H9 (cell line): Measurements from ENCODE around the gene SUPT20H. TPM values are rescaled to one million over a fixed set of nuclear protein-coding genes. Genes with fewer than 3 reads are reported as not detected.

Source experiments
- DNase-seq: peaks from one replicate; pipeline ENCODE4 v3.0.0-alpha.2; 2017
- H2AFZ ChIP-seq: one replicate; pipeline ENCODE4 v1.6.1; 2013; ENCODE audit warnings: mild to moderate bottlenecking, low read length, control low read depth, moderate library complexity
- H2AK5ac ChIP-seq: 2 replicates; pipeline ENCODE4 v1.6.1; 2013; ENCODE audit warnings: low read length, control low read depth, mixed read lengths; ENCODE audit not compliant: insufficient read length
- H2BK120ac ChIP-seq: one replicate; pipeline ENCODE4 v1.6.1; 2013; ENCODE audit warnings: low read depth, mild to moderate bottlenecking, low read length, control low read depth, inconsistent platforms; ENCODE audit not compliant: poor library complexity, severe bottlenecking
- H2BK12ac ChIP-seq: 2 replicates; pipeline ENCODE4 v1.6.1; 2013; ENCODE audit warnings: low read length, control low read depth, mixed read lengths, low read depth; ENCODE audit not compliant: insufficient read length
- H2BK15ac ChIP-seq: 2 replicates; pipeline ENCODE4 v1.6.1; 2013; ENCODE audit warnings: low read depth, low read length, control low read depth
- H2BK20ac ChIP-seq: one replicate; pipeline ENCODE4 v1.6.1; 2013; ENCODE audit warnings: low read depth, mild to moderate bottlenecking, low read length, control low read depth, inconsistent platforms; ENCODE audit not compliant: poor library complexity, severe bottlenecking
- H2BK5ac ChIP-seq: 2 replicates; pipeline ENCODE4 v1.6.1; 2013; ENCODE audit warnings: low read length, control low read depth, mixed read lengths; ENCODE audit not compliant: insufficient read length
- H3K14ac ChIP-seq: 2 replicates; pipeline ENCODE4 v1.6.1; 2013; ENCODE audit warnings: low read length, control low read depth; ENCODE audit not compliant: insufficient read depth
- H3K18ac ChIP-seq: 2 replicates; pipeline ENCODE4 v1.6.1; 2013; ENCODE audit warnings: low read depth, mild to moderate bottlenecking, mixed read lengths, low read length, control low read depth; ENCODE audit not compliant: insufficient read length
- H3K23ac ChIP-seq: 2 replicates; pipeline ENCODE4 v1.6.1; 2013; ENCODE audit warnings: low read length, control low read depth, mixed read lengths, low read depth; ENCODE audit not compliant: insufficient read length
- H3K23me2 ChIP-seq: 2 replicates; pipeline ENCODE4 v1.6.1; 2013; ENCODE audit warnings: low read depth, mild to moderate bottlenecking, mixed read lengths, low read length, control low read depth; ENCODE audit not compliant: insufficient read length, poor library complexity, severe bottlenecking
- H3K27ac ChIP-seq: 2 replicates; pipeline ENCODE4 v1.5.1; 2013; ENCODE audit warnings: low read length, control low read depth, mixed read lengths, low read depth; ENCODE audit not compliant: insufficient read length
- H3K27me3 ChIP-seq: 2 replicates; pipeline ENCODE4 v1.6.1; 2013; ENCODE audit warnings: low read length, control low read depth, inconsistent platforms; ENCODE audit not compliant: insufficient read depth
- H3K4ac ChIP-seq: 2 replicates; pipeline ENCODE4 v1.6.1; 2013; ENCODE audit warnings: low read depth, mild to moderate bottlenecking, control low read depth, inconsistent platforms, low read length, moderate library complexity
- H3K4me1 ChIP-seq: 2 replicates; pipeline ENCODE4 v1.6.1; 2013; ENCODE audit warnings: low read length, control low read depth, inconsistent platforms; ENCODE audit not compliant: insufficient read depth
- H3K4me2 ChIP-seq: 2 replicates; pipeline ENCODE4 v1.6.1; 2013; ENCODE audit warnings: low read length, control low read depth, mixed read lengths; ENCODE audit not compliant: insufficient read length, insufficient read depth
- H3K56ac ChIP-seq: 2 replicates; pipeline ENCODE4 v1.6.1; 2013; ENCODE audit warnings: low read depth, mild to moderate bottlenecking, mixed read lengths, low read length, control low read depth; ENCODE audit not compliant: insufficient read length
- H3K79me1 ChIP-seq: 2 replicates; pipeline ENCODE4 v1.6.1; 2013; ENCODE audit warnings: low read depth, mild to moderate bottlenecking, moderate library complexity, low read length, control low read depth, inconsistent platforms; ENCODE audit not compliant: insufficient read depth, poor library complexity, severe bottlenecking
- H3K79me2 ChIP-seq: 2 replicates; pipeline ENCODE4 v1.6.1; 2013; ENCODE audit warnings: low read length, control low read depth, inconsistent platforms; ENCODE audit not compliant: insufficient read depth
- H3K9ac ChIP-seq: 2 replicates; pipeline ENCODE4 v1.6.1; 2013; ENCODE audit warnings: low read length, control low read depth, mixed read lengths; ENCODE audit not compliant: insufficient read length; ENCODE audit errors: extremely low read depth
- H3K9me3 ChIP-seq: one replicate; pipeline ENCODE4 v1.6.1; 2013; ENCODE audit warnings: low read depth, low read length, inconsistent platforms; ENCODE audit not compliant: control insufficient read depth
- H3T11ph ChIP-seq: one replicate; pipeline ENCODE4 v1.6.1; 2013; ENCODE audit warnings: mild to moderate bottlenecking, low read length, control low read depth, inconsistent platforms
- H4K20me1 ChIP-seq: one replicate; pipeline ENCODE4 v1.6.1; 2013; ENCODE audit not compliant: control insufficient read depth, insufficient read length, insufficient read depth
- H4K5ac ChIP-seq: 2 replicates; pipeline ENCODE4 v1.6.1; 2013; ENCODE audit warnings: low read depth, mild to moderate bottlenecking, mixed read lengths, low read length, control low read depth; ENCODE audit not compliant: insufficient read length
- H4K8ac ChIP-seq: replicated peaks from 2 replicates; pipeline ENCODE4 v1.6.1; 2013; ENCODE audit warnings: low read length, control low read depth, mixed read lengths, low read depth; ENCODE audit not compliant: insufficient read length
- H4K91ac ChIP-seq: 2 replicates; pipeline ENCODE4 v1.6.1; 2013; ENCODE audit warnings: low read depth, mild to moderate bottlenecking, moderate library complexity, mixed read lengths, low read length, control low read depth; ENCODE audit not compliant: insufficient read length
- H3K27ac Mint-ChIP-seq, 3 experiments: 2 replicates in 2 of 3; 3 replicates in 1 of 3; pipeline ENCODE4 v1.8.0; 2020 to 2021; ENCODE audit warnings: mixed read lengths in 3 of 3, mild to moderate bottlenecking in 1 of 3, moderate library complexity in 1 of 3
- H3K27me3 Mint-ChIP-seq: 2 replicates; pipeline ENCODE4 v1.8.0; 2021; ENCODE audit warnings: low read depth, mild to moderate bottlenecking, moderate library complexity, mixed read lengths
- H3K36me3 Mint-ChIP-seq, 3 experiments: 2 replicates in 2 of 3; 3 replicates in 1 of 3; pipeline ENCODE4 v1.8.0; 2020 to 2021; ENCODE audit warnings: low read depth in 3 of 3, mixed read lengths in 3 of 3; ENCODE audit not compliant: insufficient read depth in 1 of 3
- H3K4me1 Mint-ChIP-seq, 2 experiments: 2 replicates each; pipeline ENCODE4 v1.8.0; 2020; ENCODE audit warnings: mixed read lengths in 2 of 2
- H3K4me3 Mint-ChIP-seq, 2 experiments: 2 replicates in 1 of 2; 3 replicates in 1 of 2; pipeline ENCODE4 v1.8.0; 2020 to 2021; ENCODE audit warnings: mild to moderate bottlenecking in 2 of 2, mixed read lengths in 2 of 2, moderate library complexity in 1 of 2
- H3K9me3 Mint-ChIP-seq, 2 experiments: 2 replicates in 1 of 2; 3 replicates in 1 of 2; pipeline ENCODE4 v1.8.0; 2020; ENCODE audit warnings: mild to moderate bottlenecking in 2 of 2, mixed read lengths in 2 of 2, moderate library complexity in 1 of 2
- WGBS: extraction: QIAGEN DNeasy Blood & Tissue Kit; methylation state at CpG from one replicate; pipeline ENCODE4 v1.1.7; 2013; ENCODE audit warnings: missing lambda C conversion rate, low lambda C conversion rate, mixed read lengths; ENCODE audit not compliant: insufficient read length; ENCODE audit errors: extremely low coverage; 5-methylcytosine and 5-hydroxymethylcytosine counted together
- total RNA-seq: library from RNA; stranded (reverse); gene quantifications from 2 replicates; pipeline ENCODE4 v1.2.1, GENCODE V29; 2021
- TF ChIP-seq, protein P1 (sequence below): fragments of 200-600 bp; sonication (generic); conservative IDR thresholded peaks from 3 replicates; pipeline ENCODE4 v1.8.0; 2021; ENCODE audit warnings: antibody characterized with exemption, mild to moderate bottlenecking

SUPT20H gene
- total RNA-seq, 1 experiment from 2014 or later: 59.5 TPM

DNA sequence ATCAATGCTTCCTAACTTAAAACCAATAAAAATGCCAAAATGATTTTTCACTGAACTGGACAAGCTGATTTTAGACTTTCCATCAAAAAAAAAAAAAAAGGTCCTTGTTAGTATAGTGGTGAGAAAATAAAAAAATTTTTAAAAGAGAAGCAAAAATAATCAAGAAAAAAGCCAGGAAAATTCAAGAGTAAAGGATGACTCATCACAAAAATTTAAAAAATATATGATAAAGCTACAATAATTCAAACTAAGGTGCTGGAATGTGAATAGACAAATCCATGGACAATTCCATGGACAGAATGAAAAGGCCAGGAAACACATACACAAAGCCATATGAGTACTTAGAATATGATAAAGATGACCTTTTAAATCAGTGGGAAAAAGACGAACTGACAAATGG, 86.5 kb downstream of the SUPT20H start:
- no peaks in the 10 kb centered on the region for H3K4me1 Mint-ChIP-seq
- Histone ChIP-seq H2BK12ac (no peak overlapping the region), H2BK20ac (no peak overlapping the region), H2BK15ac (no peak overlapping the region), H3K4ac (no peak overlapping the region), H3K79me1 (no peaks in the 10 kb centered on the region), H3T11ph (no peak overlapping the region), H4K8ac (no peak overlapping the region), H2AFZ (no peak overlapping the region), H3K23ac (no peak overlapping the region), H2BK5ac (no peak overlapping the region), H3K14ac (no peak overlapping the region), H3K4me1 (no peaks in the 10 kb centered on the region), H3K27me3 (no peaks in the 10 kb centered on the region), H3K18ac (no peak overlapping the region), H3K56ac (no peak overlapping the region), H2AK5ac (no peak overlapping the region), H3K27ac (no peak overlapping the region), H3K4me2 (no peak overlapping the region), H2BK120ac (no peak overlapping the region), H4K91ac (no peak overlapping the region), H3K9ac (no peak overlapping the region), H3K9me3 (no peaks in the 10 kb centered on the region), H3K23me2 (no peaks in the 10 kb centered on the region), H3K79me2 (no peaks in the 10 kb centered on the region), H4K20me1 (no peaks in the 10 kb centered on the region), H4K5ac (no peak overlapping the region)
- no peaks in the 10 kb centered on the region for H3K27me3 Mint-ChIP-seq
- TF ChIP-seq, protein P1, sequence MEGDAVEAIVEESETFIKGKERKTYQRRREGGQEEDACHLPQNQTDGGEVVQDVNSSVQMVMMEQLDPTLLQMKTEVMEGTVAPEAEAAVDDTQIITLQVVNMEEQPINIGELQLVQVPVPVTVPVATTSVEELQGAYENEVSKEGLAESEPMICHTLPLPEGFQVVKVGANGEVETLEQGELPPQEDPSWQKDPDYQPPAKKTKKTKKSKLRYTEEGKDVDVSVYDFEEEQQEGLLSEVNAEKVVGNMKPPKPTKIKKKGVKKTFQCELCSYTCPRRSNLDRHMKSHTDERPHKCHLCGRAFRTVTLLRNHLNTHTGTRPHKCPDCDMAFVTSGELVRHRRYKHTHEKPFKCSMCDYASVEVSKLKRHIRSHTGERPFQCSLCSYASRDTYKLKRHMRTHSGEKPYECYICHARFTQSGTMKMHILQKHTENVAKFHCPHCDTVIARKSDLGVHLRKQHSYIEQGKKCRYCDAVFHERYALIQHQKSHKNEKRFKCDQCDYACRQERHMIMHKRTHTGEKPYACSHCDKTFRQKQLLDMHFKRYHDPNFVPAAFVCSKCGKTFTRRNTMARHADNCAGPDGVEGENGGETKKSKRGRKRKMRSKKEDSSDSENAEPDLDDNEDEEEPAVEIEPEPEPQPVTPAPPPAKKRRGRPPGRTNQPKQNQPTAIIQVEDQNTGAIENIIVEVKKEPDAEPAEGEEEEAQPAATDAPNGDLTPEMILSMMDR: no peak
- H3K4me3 Mint-ChIP-seq: no peak overlapping the region
- peaks cover 36 to 58% (median 57%) of the 10 kb centered on the region in 3 experiments for H3K36me3 Mint-ChIP-seq
- no peak for DNase-seq
- WGBS: no CpG with 5 or more reads among the region's 1 CpG
- H3K27ac Mint-ChIP-seq: no peak overlapping the region
- H3K9me3 Mint-ChIP-seq: peaks cover 3 to 7% of the 10 kb centered on the region in 2 experiments; a peak in 3 of 5 replicates
